Fibroblast of villous mesenchyme (primary cell): ENCODE results near the gene DDX52. TPM values are rescaled to one million over a fixed set of nuclear protein-coding genes. Genes with fewer than 3 reads are reported as not detected.

Experiments used
- DNase-seq: peaks from one replicate; pipeline ENCODE4 v3.0.0-alpha.2; 2010; ENCODE audit warnings: low read depth
- H3K4me3 ChIP-seq: 2 replicates; pipeline ENCODE4 v1.5.1; 2011; ENCODE audit warnings: low read depth, mild to moderate bottlenecking, low read length
- small RNA-seq: library from RNA; depleted of rRNA; stranded (forward); fragments of <200 nt; gene quantifications from one replicate; pipeline ENCODE3, GENCODE V24; 2012
- total RNA-seq: library from RNA; depleted of rRNA; stranded (reverse); fragments of >200 nt; gene quantifications from 2 replicates; pipeline ENCODE4 v1.2.3, GENCODE V29; 2012
- TF ChIP-seq, protein P1 (sequence below): IDR thresholded peaks from 2 replicates; pipeline ENCODE4 v1.5.1; 2012; ENCODE audit warnings: low read depth, mild to moderate bottlenecking, low read length; ENCODE audit not compliant: insufficient read depth

Gene DDX52
- total RNA-seq, 1 donor, result 40.2 TPM

DNA sequence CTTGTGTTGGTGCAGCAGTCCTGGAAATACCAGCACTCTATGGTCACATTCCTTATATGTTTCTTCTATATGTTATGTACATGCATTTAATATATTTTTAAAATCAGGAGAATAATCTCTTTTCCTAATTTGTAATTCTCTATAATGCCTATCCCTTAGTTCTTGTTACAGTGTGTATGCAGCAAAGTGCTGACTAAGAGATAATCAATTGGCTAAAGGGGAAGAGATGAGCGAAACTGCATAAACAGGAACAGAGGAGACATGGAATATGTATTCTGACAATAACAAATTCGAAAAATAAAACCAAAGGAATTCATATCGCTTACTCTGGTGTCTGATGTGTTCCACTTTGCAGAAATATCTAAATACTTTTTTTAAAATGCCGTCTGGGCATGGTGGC lies 75.7 kb downstream of the DDX52 start:
- TF ChIP-seq, protein P1, sequence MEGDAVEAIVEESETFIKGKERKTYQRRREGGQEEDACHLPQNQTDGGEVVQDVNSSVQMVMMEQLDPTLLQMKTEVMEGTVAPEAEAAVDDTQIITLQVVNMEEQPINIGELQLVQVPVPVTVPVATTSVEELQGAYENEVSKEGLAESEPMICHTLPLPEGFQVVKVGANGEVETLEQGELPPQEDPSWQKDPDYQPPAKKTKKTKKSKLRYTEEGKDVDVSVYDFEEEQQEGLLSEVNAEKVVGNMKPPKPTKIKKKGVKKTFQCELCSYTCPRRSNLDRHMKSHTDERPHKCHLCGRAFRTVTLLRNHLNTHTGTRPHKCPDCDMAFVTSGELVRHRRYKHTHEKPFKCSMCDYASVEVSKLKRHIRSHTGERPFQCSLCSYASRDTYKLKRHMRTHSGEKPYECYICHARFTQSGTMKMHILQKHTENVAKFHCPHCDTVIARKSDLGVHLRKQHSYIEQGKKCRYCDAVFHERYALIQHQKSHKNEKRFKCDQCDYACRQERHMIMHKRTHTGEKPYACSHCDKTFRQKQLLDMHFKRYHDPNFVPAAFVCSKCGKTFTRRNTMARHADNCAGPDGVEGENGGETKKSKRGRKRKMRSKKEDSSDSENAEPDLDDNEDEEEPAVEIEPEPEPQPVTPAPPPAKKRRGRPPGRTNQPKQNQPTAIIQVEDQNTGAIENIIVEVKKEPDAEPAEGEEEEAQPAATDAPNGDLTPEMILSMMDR, result no peak
- no peak for DNase-seq
- H3K4me3 ChIP-seq, result no peak overlapping the region

DNA sequence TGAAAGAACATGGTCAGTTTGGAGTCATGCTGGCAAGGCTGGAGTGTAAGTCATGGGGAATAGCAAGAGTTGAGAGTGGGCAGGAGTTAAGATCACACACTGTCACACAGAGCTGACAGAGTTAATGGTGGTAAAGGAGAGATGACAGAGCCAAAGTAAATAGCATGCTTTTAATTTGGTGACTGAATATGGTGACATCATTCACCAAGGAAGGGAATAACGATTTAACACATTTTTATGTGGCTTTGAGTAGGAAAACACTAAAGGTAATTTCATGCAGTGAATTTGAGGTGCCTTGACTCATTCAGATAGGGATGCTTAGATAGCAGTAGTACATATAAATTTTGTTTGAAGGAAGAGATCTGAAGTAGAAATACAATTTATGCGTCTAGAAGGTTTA lies 76.1 kb downstream of the DDX52 start:
- TF ChIP-seq, protein P1, result no peak
- DNase-seq, result no peak
- H3K4me3 ChIP-seq, result no peak overlapping the region

DNA sequence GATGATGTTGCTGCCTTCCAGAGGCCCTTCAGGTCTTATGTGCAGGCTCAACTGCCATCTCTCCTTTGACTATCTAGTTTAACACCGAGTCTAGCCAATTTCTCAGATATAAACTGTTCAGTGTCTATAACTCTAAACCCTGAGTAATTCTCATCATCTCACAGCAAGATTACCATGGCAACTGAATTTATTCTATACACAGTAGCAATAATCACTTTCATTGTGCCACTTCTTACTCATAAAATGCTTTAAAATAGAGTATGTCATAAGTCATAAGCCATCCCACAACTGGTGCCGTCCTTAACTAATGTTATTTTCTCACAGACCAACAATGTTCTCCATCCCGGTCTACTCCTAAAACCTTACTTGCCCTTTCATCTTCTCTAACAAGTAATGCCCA lies 79.0 kb downstream of the DDX52 start:
- TF ChIP-seq, protein P1, result no peak
- no peak for DNase-seq
- no peak overlapping the region for H3K4me3 ChIP-seq

DNA sequence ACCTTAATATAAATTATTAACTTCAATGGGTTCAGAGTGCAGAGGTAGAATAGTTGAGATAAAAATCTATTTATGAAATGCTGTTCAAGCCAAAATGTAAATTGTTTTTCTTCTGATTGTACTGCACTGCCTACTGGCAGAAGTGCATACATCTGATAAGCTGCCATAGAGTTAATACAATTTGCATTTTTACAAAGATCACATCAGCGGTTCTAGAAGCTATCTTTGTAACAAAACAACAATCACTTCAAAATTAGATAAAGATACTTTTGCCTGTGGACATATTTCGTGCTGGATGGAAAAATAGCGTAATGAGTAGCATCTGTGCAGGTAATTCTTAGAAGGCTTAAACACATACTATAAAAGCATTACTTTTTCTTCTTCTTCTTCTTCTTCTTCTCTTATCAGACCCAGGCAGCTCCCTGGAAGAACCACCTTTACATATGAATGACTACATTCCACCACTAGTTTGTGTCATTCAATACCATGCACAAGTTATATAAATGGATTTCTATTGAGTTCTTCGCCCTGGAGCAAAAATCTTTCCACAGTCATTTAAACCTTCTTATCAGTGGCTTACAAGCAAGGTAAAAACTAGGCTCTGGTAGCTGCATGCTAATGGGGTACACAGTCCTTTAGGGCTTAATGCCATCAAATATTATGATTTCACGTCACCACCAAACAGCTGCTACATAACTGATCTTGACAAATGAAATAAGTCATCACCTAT lies 81.1 kb downstream of the DDX52 start:
- H3K4me3 ChIP-seq, result no peak overlapping the region
- no peak for DNase-seq
- TF ChIP-seq, protein P1, result no peak

Small RNAs within 50 kb of the gene (small RNA-seq; reads per million reads assigned to genes)
- gene MIR378J, result not detected

Other genes with a start within 250 kb of the DDX52 start
- gene ACACA, start 236.6 kb downstream of the DDX52 start, total RNA-seq, result 70.2 and 89.4 TPM in 2 replicates
- 15.5 and 16.1 TPM in 2 replicates for gene TADA2A, start 236.6 kb downstream of the DDX52 start, total RNA-seq
- 65.7 and 91.5 TPM in 2 replicates for gene DUSP14, start 153.6 kb downstream of the DDX52 start, total RNA-seq
- gene SYNRG, start 34.0 kb downstream of the DDX52 start, total RNA-seq, result 16.1 and 22.5 TPM in 2 replicates
- gene HNF1B, start 101.6 kb upstream of the DDX52 start, total RNA-seq, result not detected in 2 replicates